ENCODE measurements around the gene ARSD.
"Not testable (repeated sequence)": the region's sequence is repeated elsewhere in the genome, so short reads cannot be mapped to it uniquely, and the experiment has no call there.

- TF ChIP-seq FOXJ3 (CRISPR knock-in tag; IDR thresholded peaks at IDR 0.05); MXI1 (IDR thresholded peaks at IDR 0.05; ENCODE audit: low read depth, low read length); RFX5 (IDR thresholded peaks at IDR 0.05; ENCODE audit: low read length); FOXM1 (IDR thresholded peaks at IDR 0.05; ENCODE audit: low read depth); CHD2 (IDR thresholded peaks at IDR 0.05; ENCODE audit: low read length, partially characterized antibody); TAF1 (IDR thresholded peaks at IDR 0.05; ENCODE audit: borderline replicate concordance, low read depth, low read length); POLR2AphosphoS5 (IDR thresholded peaks at IDR 0.05; ENCODE audit: low read depth, low read length); SIN3A (IDR thresholded peaks at IDR 0.05; ENCODE audit: borderline replicate concordance, low read depth, low read length); NFIC (IDR thresholded peaks at IDR 0.05; ENCODE audit: borderline replicate concordance); RCOR1 (IDR thresholded peaks at IDR 0.05; ENCODE audit: low read length); EP300 (IDR thresholded peaks at IDR 0.05; ENCODE audit: borderline replicate concordance in 1 of 2, low read depth in 1 of 2, low read length in 1 of 2); JUND (IDR thresholded peaks at IDR 0.05): not testable (repeated sequence)
- TF ChIP-seq, protein P1, sequence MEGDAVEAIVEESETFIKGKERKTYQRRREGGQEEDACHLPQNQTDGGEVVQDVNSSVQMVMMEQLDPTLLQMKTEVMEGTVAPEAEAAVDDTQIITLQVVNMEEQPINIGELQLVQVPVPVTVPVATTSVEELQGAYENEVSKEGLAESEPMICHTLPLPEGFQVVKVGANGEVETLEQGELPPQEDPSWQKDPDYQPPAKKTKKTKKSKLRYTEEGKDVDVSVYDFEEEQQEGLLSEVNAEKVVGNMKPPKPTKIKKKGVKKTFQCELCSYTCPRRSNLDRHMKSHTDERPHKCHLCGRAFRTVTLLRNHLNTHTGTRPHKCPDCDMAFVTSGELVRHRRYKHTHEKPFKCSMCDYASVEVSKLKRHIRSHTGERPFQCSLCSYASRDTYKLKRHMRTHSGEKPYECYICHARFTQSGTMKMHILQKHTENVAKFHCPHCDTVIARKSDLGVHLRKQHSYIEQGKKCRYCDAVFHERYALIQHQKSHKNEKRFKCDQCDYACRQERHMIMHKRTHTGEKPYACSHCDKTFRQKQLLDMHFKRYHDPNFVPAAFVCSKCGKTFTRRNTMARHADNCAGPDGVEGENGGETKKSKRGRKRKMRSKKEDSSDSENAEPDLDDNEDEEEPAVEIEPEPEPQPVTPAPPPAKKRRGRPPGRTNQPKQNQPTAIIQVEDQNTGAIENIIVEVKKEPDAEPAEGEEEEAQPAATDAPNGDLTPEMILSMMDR (IDR thresholded peaks at IDR 0.05), result peak; percentile 54
- TF ChIP-seq SMC3 (IDR thresholded peaks at IDR 0.05; ENCODE audit: low read depth, low read length), result peak; percentile 31; the same call in 1 of the 2 replicates
Observed at GRCh38 chrX:2889706-2890490, 39.2 kb downstream of the ARSD start.

Data from SK-N-SH (cell line).